Activated CD8-positive, alpha-beta T cell treated with anti-CD3 and anti-CD28 coated beads for 36 hours (primary cell): Measurements from ENCODE around the gene PPP3CB. TPM values are rescaled to one million over a fixed set of nuclear protein-coding genes. Genes with fewer than 3 reads are reported as not detected.
"Not testable (repeated sequence)": the region's sequence is repeated elsewhere in the genome, so short reads cannot be mapped to it uniquely, and the experiment has no call there.

Source experiments
- ATAC-seq: fragments of 200-7000 bp; cut with Tn5 transposase; one replicate; pipeline ENCODE4 v1.10.0; 2021; ENCODE audit warnings: mild to moderate bottlenecking, moderate library complexity
- CTCF ChIA-PET: fragments of 350-600 bp; sonication (Branson Sonifier 250); formaldehyde crosslinking; loops from one replicate; lab custom pipeline; 2021; ENCODE audit warnings: antibody characterized with exemption; lab: Charles Lee
- POLR2A ChIA-PET: fragments of 350-600 bp; sonication (Branson Sonifier 250); formaldehyde crosslinking; loops from one replicate; lab custom pipeline; 2021; ENCODE audit warnings: antibody characterized with exemption; lab: Charles Lee
- DNase-seq: peaks from one replicate; pipeline ENCODE4 v3.0.0-alpha.2; 2020
- H3K27ac Mint-ChIP-seq: one replicate; pipeline ENCODE4 v1.8.0; 2021; ENCODE audit warnings: mild to moderate bottlenecking, mixed read lengths
- H3K27me3 Mint-ChIP-seq: one replicate; pipeline ENCODE4 v1.8.0; 2021; ENCODE audit warnings: mixed read lengths
- H3K36me3 Mint-ChIP-seq: one replicate; pipeline ENCODE4 v1.8.0; 2021; ENCODE audit warnings: low read depth, mixed read lengths
- H3K4me1 Mint-ChIP-seq: one replicate; pipeline ENCODE4 v1.8.0; 2021; ENCODE audit warnings: low read depth, mixed read lengths
- H3K4me3 Mint-ChIP-seq: one replicate; pipeline ENCODE4 v1.8.0; 2021; ENCODE audit warnings: mild to moderate bottlenecking, moderate library complexity, mixed read lengths
- H3K9me3 Mint-ChIP-seq: one replicate; pipeline ENCODE4 v1.8.0; 2021; ENCODE audit warnings: mixed read lengths
- intact Hi-C: fragments of 100-400 bp; cut with micrococcal nuclease; formaldehyde crosslinking; loops from one replicate; pipeline ENCODE4 v1.10.0; 2022
- total RNA-seq, 2 experiments: library from RNA; stranded (reverse); gene quantifications; one replicate each; pipeline ENCODE4 v1.2.3, GENCODE V29; 2021
- TF ChIP-seq, protein P1 (sequence below): fragments of 200-600 bp; IDR thresholded peaks from one replicate; pipeline ENCODE4 v1.8.0; 2022; ENCODE audit warnings: antibody characterized with exemption, mild to moderate bottlenecking

The PPP3CB gene
- total RNA-seq, 2 experiments from 2014 or later: 35.8 to 36.5 TPM

DNA sequence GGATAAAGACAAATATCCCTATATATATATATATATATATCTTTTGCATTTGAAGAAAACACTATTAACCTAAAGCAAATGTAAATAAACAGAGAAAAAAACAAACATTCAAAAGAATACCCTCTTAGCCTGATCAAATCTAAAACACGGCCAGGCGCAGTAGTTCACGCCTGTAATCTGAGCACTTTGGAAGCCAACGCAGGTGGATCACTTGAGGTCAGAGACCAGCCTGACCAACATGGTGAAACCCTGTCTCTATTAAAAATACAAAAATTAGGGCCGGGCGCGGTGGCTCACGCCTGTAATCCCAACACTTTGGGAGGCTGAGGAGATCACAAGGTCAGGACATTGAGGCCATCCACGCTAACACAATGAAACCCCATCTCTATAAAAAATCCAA is 91.1 kb downstream of the PPP3CB start:
- Mint-ChIP-seq H3K36me3 (peaks cover 12% of the 10 kb centered on the region), H3K27me3 (no peaks in the 10 kb centered on the region), H3K27ac (no peak overlapping the region), H3K9me3 (no peaks in the 10 kb centered on the region), H3K4me3 (no peak overlapping the region), H3K4me1 (peaks cover 48% of the 10 kb centered on the region)
- ATAC-seq: no peak
- TF ChIP-seq, protein P1, sequence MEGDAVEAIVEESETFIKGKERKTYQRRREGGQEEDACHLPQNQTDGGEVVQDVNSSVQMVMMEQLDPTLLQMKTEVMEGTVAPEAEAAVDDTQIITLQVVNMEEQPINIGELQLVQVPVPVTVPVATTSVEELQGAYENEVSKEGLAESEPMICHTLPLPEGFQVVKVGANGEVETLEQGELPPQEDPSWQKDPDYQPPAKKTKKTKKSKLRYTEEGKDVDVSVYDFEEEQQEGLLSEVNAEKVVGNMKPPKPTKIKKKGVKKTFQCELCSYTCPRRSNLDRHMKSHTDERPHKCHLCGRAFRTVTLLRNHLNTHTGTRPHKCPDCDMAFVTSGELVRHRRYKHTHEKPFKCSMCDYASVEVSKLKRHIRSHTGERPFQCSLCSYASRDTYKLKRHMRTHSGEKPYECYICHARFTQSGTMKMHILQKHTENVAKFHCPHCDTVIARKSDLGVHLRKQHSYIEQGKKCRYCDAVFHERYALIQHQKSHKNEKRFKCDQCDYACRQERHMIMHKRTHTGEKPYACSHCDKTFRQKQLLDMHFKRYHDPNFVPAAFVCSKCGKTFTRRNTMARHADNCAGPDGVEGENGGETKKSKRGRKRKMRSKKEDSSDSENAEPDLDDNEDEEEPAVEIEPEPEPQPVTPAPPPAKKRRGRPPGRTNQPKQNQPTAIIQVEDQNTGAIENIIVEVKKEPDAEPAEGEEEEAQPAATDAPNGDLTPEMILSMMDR: no peak
- intact Hi-C loops: no loop called here
- POLR2A ChIA-PET: no interaction called here
- CTCF ChIA-PET: no interaction called here
- DNase-seq: no peak

DNA sequence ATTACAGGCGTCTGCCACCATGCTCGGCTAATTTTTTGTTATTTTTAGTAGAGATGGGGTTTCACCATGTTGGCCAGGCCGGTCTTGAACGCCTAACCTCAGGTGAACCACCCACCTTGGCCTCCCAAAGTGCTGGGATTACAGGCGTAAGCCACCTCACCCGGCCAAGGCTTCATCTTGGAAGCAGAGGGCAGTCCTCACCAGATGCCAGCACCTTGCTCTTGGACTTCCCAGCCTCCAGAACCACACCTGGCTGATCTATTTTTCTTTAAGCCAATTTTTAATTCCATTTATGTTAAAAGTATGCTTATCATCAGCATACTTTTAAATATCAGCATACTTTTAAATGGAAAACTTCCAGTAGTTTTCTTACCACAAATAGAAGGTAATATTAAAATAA is 94.2 kb downstream of the PPP3CB start:
- no peak overlapping the region for H3K27ac Mint-ChIP-seq
- H3K9me3 Mint-ChIP-seq: no peaks in the 10 kb centered on the region
- H3K36me3 Mint-ChIP-seq: peaks cover 12% of the 10 kb centered on the region
- ChIA-PET POLR2A (interaction anchor here (1.0 kb wide), 1 partner anchor 12 kb away, joined by 3 read pairs; the partner anchor contains the start of gene ANXA7), CTCF (interaction anchor here (1.1 kb wide), 1 partner anchor 9 kb away, joined by 3 read pairs; no protein-coding TSS in a partner anchor)
- H3K27me3 Mint-ChIP-seq: no peaks in the 10 kb centered on the region
- ATAC-seq (no peak), DNase-seq (no peak)
- H3K4me1 Mint-ChIP-seq: peaks cover 23% of the 10 kb centered on the region
- TF ChIP-seq, protein P1: no peak
- intact Hi-C loops: no loop called here
- no peak overlapping the region for H3K4me3 Mint-ChIP-seq

DNA sequence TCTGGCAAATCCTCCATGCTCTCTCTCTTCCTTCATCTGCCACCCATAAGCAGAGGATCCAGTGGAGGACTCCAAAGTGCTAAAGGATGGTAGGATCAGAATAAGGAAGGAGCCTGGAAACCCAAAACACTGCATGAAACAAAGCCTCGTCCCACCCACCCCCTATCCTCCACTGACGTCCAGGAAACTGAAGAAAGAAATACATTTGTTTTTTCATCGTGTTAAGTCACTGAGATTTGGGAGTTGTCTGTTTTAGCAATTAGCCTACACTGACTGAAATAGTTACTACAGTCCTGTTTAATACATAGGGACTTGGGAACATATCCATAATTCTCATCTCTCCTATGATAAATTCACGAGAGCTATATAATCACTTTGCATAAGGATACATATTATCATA is 96.8 kb downstream of the PPP3CB start:
- H3K36me3 Mint-ChIP-seq: peaks cover 29% of the 10 kb centered on the region
- peaks cover 12% of the 10 kb centered on the region for H3K4me1 Mint-ChIP-seq
- no peaks in the 10 kb centered on the region for H3K27me3 Mint-ChIP-seq
- POLR2A ChIA-PET: no interaction called here
- DNase-seq: no peak
- CTCF ChIA-PET: no interaction called here
- no peaks in the 10 kb centered on the region for H3K9me3 Mint-ChIP-seq
- intact Hi-C loops: no loop called here
- no peak for ATAC-seq
- TF ChIP-seq, protein P1: no peak
- no peak overlapping the region for H3K4me3 Mint-ChIP-seq
- H3K27ac Mint-ChIP-seq: no peak overlapping the region

DNA sequence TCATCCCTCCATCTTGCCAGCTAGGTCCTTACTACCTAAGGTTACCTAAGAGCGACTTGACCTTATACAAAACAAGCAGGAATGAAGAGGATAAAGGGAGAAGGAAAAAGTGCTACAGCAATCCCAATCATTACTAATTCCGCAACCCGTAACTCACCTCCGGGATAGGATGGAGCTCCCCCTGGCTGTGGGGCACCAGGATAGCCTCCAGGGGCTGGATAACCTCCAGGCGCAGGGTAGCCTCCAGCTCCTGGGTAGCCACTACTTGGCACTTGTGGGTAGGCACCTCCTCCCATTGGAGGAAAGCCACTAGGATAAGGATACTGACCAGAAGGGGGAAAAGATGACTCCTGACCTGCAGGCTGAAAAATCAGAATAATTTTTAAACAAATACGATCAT is 97.8 kb downstream of the PPP3CB start:
- peaks cover 35% of the 10 kb centered on the region for H3K36me3 Mint-ChIP-seq
- CTCF ChIA-PET: no interaction called here
- H3K4me1 Mint-ChIP-seq: peaks cover 5% of the 10 kb centered on the region

DNA sequence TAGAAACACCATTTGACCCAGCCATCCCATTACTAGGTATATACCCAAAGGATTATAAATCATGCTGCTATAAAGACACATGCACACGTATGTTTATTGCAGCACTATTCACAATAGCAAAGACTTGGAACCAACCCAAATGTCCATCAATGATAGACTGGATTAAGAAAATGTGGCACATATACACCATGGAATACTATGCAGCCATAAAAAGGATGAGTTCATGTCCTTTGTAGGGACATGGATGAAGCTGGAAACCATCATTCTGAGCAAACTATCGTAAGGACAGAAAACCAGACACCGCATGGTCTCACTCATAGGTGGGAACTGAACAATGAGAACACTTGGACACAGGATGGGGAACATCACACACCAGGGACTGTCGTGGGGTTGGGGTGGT is 101.5 kb downstream of the PPP3CB start:
- peaks cover 55% of the 10 kb centered on the region for H3K36me3 Mint-ChIP-seq
- intact Hi-C loops, ATAC-seq, H3K4me1 Mint-ChIP-seq, DNase-seq, H3K27me3 Mint-ChIP-seq, POLR2A ChIA-PET, H3K9me3 Mint-ChIP-seq, H3K27ac Mint-ChIP-seq, H3K4me3 Mint-ChIP-seq, CTCF ChIA-PET: not testable (repeated sequence)

More for the DNA sequence above, 97.8 kb downstream of the PPP3CB start:
- Mint-ChIP-seq H3K4me3 (no peak overlapping the region), H3K27me3 (no peaks in the 10 kb centered on the region), H3K27ac (no peak overlapping the region), H3K9me3 (no peaks in the 10 kb centered on the region)
- ATAC-seq: no peak
- intact Hi-C loops: no loop called here
- TF ChIP-seq, protein P1: peak; percentile 31
- POLR2A ChIA-PET: no interaction called here
- DNase-seq: no peak
